ENCODE results near the gene GALNT18. TPM values are rescaled to one million over a fixed set of nuclear protein-coding genes. Genes with fewer than 3 reads are reported as not detected.

Gene GALNT18
- total RNA-seq, 6 experiments from 2014 or later = 3.7 to 11.4 (median 7.8) TPM

DNA sequence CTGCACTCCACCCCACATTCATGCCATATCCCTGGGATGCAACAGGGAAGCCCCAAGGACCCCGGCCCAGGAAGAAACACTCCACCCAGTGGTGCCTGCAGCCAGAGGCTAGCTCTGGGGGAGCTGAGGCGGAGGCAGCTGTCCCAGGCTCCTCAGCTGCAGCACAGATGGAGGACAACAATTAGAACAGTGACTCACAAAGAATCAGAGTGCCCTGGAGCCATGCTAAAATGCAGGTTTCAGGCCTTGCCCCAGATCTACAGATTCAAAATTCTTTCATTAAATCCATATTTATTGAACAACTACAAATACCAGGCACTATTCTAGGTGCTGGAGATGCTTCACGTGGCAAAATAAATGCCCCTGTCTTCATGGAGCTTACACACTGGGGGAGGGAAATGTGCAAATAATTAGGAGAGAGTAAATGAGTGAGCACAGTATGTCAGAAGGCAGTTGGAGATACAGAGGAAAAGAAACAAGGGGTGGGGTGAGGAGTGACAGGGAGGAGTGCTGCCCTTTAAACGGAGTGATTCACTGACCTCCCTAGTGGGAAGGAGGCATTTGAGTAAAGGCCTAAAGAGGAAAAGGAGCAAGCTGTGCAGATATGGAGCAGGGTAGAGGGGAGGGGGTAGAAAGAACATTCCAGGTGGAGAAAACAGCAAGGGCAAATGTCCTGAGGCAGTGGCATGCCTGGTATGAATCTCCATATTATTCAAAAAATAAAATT lies 195.4 kb downstream of the GALNT18 start:
- no peak overlapping the region for H3K4me3 ChIP-seq
- intact Hi-C loops (cut with DNase I) = no loop called here
- TF ChIP-seq POLR2A (IDR thresholded peaks at IDR 0.05) = no peak
- TF ChIP-seq, protein P1, sequence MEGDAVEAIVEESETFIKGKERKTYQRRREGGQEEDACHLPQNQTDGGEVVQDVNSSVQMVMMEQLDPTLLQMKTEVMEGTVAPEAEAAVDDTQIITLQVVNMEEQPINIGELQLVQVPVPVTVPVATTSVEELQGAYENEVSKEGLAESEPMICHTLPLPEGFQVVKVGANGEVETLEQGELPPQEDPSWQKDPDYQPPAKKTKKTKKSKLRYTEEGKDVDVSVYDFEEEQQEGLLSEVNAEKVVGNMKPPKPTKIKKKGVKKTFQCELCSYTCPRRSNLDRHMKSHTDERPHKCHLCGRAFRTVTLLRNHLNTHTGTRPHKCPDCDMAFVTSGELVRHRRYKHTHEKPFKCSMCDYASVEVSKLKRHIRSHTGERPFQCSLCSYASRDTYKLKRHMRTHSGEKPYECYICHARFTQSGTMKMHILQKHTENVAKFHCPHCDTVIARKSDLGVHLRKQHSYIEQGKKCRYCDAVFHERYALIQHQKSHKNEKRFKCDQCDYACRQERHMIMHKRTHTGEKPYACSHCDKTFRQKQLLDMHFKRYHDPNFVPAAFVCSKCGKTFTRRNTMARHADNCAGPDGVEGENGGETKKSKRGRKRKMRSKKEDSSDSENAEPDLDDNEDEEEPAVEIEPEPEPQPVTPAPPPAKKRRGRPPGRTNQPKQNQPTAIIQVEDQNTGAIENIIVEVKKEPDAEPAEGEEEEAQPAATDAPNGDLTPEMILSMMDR (IDR thresholded peaks at IDR 0.05) = no peak
- no peaks in the 10 kb centered on the region for H3K9me3 ChIP-seq
- no peaks in the 10 kb centered on the region for H3K27me3 ChIP-seq
- no peaks in the 10 kb centered on the region for H3K36me3 ChIP-seq
- 60% methylated on average over 2 of the region's 4 CpGs for WGBS (ENCODE audit: insufficient coverage, low coverage, low lambda C conversion rate, missing lambda C conversion rate)
- DNase-seq (no peak), ATAC-seq (no peak)
- no peak overlapping the region for H3K27ac ChIP-seq
- no peaks in the 10 kb centered on the region for H3K4me1 ChIP-seq

DNA sequence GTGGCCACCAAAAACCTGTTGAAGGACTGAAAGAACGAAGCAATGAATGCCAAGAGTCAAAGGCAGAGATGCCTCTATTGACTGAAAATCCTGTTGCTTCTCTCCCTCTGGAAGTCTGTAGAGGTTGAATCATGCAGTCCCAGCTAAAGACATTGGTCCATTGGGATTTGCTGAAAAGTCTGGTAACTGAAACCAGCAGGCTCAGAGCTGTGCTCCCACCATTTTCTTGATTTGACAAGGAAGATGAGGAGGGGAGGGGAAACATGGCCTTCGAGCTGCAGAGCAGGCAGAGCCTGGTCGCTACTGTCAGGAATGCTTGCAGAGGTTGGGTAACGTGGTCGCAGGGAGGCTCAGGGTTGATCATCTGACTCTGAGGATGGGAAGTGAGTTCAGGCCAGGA lies 196.0 kb downstream of the GALNT18 start:
- no peaks in the 10 kb centered on the region for H3K27me3 ChIP-seq

DNA sequence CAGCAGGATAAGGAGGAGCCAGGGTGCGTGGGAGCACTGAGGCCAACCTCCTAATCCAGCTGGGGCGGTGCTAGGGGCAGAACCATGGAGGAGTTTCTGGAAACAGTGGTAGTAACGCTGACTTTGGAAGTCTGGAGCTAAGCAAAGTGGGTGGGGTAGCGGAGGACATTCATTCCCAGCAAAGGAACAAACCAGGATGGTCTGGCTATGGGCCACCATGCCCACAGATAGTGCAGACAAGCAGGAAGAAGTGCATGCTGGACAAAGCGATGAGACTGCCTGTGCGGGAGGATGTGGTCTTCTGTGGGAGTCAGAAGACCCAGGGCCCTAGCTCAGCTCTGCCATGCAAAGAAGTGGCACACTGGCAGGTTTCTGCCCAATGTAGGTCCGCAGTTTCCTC lies 197.1 kb downstream of the GALNT18 start:
- Histone ChIP-seq H3K27me3 (no peaks in the 10 kb centered on the region), H3K36me3 (no peaks in the 10 kb centered on the region), H3K4me3 (no peak overlapping the region), H3K4me1 (no peaks in the 10 kb centered on the region), H3K9me3 (no peaks in the 10 kb centered on the region), H3K27ac (no peak overlapping the region)
- TF ChIP-seq POLR2A (IDR thresholded peaks at IDR 0.05) = no peak
- TF ChIP-seq, protein P1 (IDR thresholded peaks at IDR 0.05) = no peak
- intact Hi-C loops (cut with DNase I) = no loop called here
- 80% methylated on average over 4 of the region's 7 CpGs for WGBS (ENCODE audit: insufficient coverage, low coverage, low lambda C conversion rate, missing lambda C conversion rate)
- no peak for ATAC-seq
- DNase-seq = no peak

More for the DNA sequence above, 196.0 kb downstream of the GALNT18 start:
- intact Hi-C loops (cut with DNase I) = no loop called here
- no peak for DNase-seq
- Histone ChIP-seq H3K4me3 (no peak overlapping the region), H3K4me1 (no peaks in the 10 kb centered on the region), H3K27ac (no peak overlapping the region), H3K36me3 (no peaks in the 10 kb centered on the region), H3K9me3 (no peaks in the 10 kb centered on the region)
- TF ChIP-seq POLR2A (IDR thresholded peaks at IDR 0.05) = no peak
- TF ChIP-seq, protein P1 (IDR thresholded peaks at IDR 0.05) = no peak
- ATAC-seq = no peak
- 92% methylated on average over 5 of the region's 5 CpGs for WGBS (ENCODE audit: insufficient coverage, low coverage, low lambda C conversion rate, missing lambda C conversion rate)

DNA sequence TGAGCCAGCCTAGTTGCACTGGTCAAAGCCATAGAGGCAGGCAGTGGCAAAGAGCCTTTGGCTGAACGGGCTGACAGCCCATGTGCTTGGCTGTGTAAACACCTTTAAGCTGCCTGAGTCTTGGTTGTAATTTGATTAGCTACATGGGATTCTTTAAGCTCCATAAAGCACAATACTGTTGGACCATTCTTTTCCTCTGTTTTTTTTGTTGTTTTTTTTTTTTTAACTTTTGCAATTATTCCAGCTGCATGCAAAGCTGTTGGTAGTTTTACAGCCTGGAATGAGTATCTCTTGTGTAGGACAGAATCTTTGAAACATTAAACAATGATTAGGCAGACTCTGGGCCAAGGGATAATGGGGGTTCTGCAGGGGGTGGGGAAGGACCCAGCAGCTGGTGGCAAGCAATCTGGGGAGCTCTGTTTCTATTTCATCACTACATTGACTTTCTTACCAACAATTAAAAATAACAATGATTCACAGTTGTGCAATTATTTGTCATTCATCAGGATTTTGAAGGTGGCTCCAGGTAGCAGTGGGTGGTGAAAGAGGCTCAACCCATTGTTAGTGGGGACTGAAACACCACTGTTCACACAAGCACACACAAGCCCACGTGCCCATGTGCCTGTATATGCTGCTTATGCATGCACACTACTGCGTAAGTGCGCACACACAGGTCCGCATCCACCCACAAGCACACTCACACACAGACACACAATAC lies 199.2 kb downstream of the GALNT18 start:
- TF ChIP-seq POLR2A (IDR thresholded peaks at IDR 0.05) = no peak
- TF ChIP-seq, protein P1 (IDR thresholded peaks at IDR 0.05) = no peak
- Histone ChIP-seq H3K4me1 (no peaks in the 10 kb centered on the region), H3K36me3 (no peaks in the 10 kb centered on the region), H3K27ac (no peak overlapping the region), H3K9me3 (no peaks in the 10 kb centered on the region), H3K4me3 (no peak overlapping the region), H3K27me3 (no peaks in the 10 kb centered on the region)
- 82% methylated on average over 4 of the region's 5 CpGs for whole genome bisulfite sequencing (ENCODE audit: insufficient coverage, low coverage, low lambda C conversion rate, missing lambda C conversion rate)
- ATAC-seq = peak; percentile 26 to 84 (median 50)
- no peak for DNase-seq
- intact Hi-C loops (cut with DNase I) = no loop called here

All from right lobe of liver (tissue), 6 donors.